ENCODE data around the gene OR2A42.
"Not testable (repeated sequence)": the region's sequence is repeated elsewhere in the genome, so short reads cannot be mapped to it uniquely, and the experiment has no call there.

Gene OR2A42, protein sequence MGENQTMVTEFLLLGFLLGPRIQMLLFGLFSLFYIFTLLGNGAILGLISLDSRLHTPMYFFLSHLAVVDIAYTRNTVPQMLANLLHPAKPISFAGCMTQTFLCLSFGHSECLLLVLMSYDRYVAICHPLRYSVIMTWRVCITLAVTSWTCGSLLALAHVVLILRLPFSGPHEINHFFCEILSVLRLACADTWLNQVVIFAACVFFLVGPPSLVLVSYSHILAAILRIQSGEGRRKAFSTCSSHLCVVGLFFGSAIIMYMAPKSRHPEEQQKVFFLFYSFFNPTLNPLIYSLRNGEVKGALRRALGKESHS

DNA sequence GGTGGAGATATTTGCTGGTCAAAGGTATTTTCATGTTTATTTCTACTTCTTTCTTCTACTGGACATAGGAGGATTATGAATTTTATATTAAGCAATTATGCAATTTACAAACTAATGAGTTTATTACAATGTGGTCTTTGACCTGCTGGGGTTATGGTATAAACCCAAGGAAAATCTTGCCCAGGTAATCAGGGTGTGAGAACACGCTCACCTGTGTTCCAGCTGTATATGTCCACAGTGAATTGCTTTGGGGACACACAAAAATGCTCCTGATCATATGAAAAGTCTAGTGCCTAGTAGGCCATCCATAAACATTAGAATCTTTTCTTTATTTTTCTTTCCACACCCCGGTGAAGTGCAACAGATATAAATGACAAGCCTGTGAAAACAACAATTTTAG lies at the start of gene OR2A42:
TSS of gene OR2A42 (minus strand) at position 241 of the 400 bp plus-strand sequence. CDS start 6,762 bp downstream, outside the sequence.
- H3K9ac ChIP-seq (ENCODE audit: low read length); H3K4me3 ChIP-seq (ENCODE audit: low read length); H3K36me3 ChIP-seq (ENCODE audit: control insufficient read depth, insufficient read depth, low read length, severe bottlenecking); DNase-seq (ENCODE audit: low read depth); H3K9me3 ChIP-seq (ENCODE audit: control insufficient read depth, low read length); H3K4me1 ChIP-seq (ENCODE audit: control insufficient read depth, insufficient read depth, low read length); H3K27me3 ChIP-seq (replicated peaks; ENCODE audit: control insufficient read depth, insufficient read depth, low read length): not testable (repeated sequence)

DNA sequence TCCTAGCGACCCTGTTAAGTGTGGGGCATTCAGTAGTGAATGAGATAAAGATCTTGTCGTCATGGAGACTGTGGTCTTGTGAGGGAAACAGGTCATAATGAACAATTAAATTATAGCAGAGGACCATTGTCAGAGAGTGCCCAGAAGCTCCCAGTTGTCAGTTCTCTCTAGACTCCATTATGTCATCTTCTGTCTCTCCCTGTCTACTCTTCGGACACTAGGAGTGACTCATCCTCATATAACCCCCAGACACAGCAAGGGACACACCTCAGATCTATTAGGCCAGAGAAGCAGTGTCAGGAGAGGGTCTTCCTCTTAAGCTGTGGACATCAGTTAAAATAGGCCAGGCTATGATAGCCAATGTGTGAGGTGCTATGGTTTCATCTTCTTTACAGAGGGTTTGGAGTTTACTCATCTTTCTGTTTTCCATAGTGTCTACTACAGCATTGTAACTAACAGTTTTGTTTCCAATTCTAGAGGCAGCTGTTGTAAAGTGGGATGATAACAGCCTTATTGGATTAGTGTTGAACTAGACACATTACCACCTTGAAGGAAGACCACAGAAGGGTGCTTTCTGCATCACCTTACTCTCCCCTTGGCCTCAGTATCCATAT lies 47.9 kb upstream of the OR2A42 start:
- H3K9me3 ChIP-seq (ENCODE audit: control insufficient read depth, low read length); H3K4me1 ChIP-seq (ENCODE audit: control insufficient read depth, insufficient read depth, low read length); H3K4me3 ChIP-seq (ENCODE audit: low read length); H3K36me3 ChIP-seq (ENCODE audit: control insufficient read depth, insufficient read depth, low read length, severe bottlenecking); H3K27me3 ChIP-seq (replicated peaks; ENCODE audit: control insufficient read depth, insufficient read depth, low read length); H3K9ac ChIP-seq (ENCODE audit: low read length); DNase-seq (ENCODE audit: low read depth): not testable (repeated sequence)

DNA sequence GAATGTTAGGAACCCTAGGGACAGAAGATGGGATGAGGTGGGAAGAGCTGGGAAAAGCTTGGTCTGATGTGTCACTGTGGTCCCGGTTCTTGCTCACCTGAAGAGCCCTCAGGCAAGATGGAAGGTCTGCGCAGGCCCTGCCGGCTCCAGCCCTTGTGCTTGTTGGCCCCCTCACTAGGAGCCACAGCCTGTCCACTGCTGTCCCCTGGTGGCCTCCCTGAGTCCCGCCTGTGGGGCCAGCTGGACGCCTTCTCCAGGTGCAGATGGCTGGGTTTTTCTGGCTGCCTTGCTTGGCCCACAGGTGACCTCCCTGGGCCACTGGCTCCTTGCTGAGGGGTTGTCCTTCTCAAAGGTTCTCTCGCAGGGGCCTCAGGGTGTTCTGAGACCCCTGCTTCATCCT lies 44.3 kb upstream of the OR2A42 start:
- not testable (repeated sequence) for H3K36me3 ChIP-seq (ENCODE audit: control insufficient read depth, insufficient read depth, low read length, severe bottlenecking); H3K4me1 ChIP-seq (ENCODE audit: control insufficient read depth, insufficient read depth, low read length); H3K27me3 ChIP-seq (replicated peaks; ENCODE audit: control insufficient read depth, insufficient read depth, low read length); H3K4me3 ChIP-seq (ENCODE audit: low read length); DNase-seq (ENCODE audit: low read depth); H3K9ac ChIP-seq (ENCODE audit: low read length); H3K9me3 ChIP-seq (ENCODE audit: control insufficient read depth, low read length)

DNA sequence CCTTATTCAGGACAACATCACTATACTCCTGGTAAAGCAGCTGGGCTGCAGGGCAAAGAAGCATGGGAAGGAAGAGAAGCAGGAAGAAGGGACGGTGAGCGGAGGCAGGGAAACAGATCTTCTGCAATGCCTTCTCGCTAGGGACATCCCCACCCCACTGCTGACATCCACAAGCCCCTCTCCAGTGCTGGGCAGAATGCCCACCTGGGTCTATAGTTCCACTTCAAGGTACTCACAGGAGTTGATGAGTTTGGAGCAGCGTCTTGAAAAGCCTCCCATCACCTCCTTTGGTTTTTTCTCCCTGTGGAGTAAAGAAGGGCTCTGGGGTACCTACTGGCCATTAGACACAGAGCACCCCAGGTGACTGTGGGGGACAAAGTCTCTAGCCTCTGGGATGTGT lies 43.1 kb upstream of the OR2A42 start:
- not testable (repeated sequence) for H3K9ac ChIP-seq (ENCODE audit: low read length); H3K4me1 ChIP-seq (ENCODE audit: control insufficient read depth, insufficient read depth, low read length); H3K9me3 ChIP-seq (ENCODE audit: control insufficient read depth, low read length); H3K36me3 ChIP-seq (ENCODE audit: control insufficient read depth, insufficient read depth, low read length, severe bottlenecking); H3K4me3 ChIP-seq (ENCODE audit: low read length); H3K27me3 ChIP-seq (replicated peaks; ENCODE audit: control insufficient read depth, insufficient read depth, low read length); DNase-seq (ENCODE audit: low read depth)

DNA sequence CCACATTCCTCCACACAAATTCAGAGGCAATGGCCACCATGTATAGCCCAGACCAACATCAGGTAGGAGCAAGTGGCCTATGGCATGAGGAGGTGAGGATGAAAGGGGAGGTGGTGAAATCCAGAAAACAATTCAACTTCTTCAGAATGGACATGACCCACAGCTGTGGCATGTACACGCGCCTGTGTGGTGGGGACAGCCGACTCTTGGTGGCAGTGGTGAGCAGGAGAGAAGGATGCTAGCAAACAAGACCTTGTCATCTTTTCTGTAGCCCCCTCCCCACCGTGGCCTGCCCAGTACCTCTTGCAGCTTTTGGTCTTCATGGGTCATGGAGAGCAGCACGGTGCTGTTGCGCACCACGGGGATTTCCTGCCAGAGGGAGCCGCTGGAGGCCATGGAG lies 42.6 kb upstream of the OR2A42 start:
- H3K9ac ChIP-seq (ENCODE audit: low read length); H3K27me3 ChIP-seq (replicated peaks; ENCODE audit: control insufficient read depth, insufficient read depth, low read length); DNase-seq (ENCODE audit: low read depth): not testable (repeated sequence)

DNA sequence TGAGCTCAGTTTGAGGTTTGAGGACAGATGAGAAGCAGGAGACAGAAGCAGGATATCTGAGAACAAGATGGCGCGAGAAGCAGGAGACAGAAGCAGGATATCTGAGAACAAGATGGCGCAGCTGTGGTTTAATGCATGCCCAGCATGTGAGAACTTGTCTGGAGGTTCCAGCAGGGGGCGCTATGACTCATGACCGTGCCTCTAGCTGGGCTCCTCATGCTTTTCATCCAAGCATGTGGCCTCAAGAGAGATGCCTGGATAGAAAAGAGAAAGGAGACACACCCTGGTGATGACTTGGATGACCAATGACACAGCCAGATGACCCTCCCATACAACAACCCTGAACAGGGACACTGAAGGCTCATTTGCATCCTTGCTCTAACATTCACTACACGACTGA lies 40.6 kb upstream of the OR2A42 start:
- not testable (repeated sequence) for H3K27me3 ChIP-seq (replicated peaks; ENCODE audit: control insufficient read depth, insufficient read depth, low read length); DNase-seq (ENCODE audit: low read depth); H3K36me3 ChIP-seq (ENCODE audit: control insufficient read depth, insufficient read depth, low read length, severe bottlenecking); H3K9me3 ChIP-seq (ENCODE audit: control insufficient read depth, low read length); H3K4me1 ChIP-seq (ENCODE audit: control insufficient read depth, insufficient read depth, low read length); H3K9ac ChIP-seq (ENCODE audit: low read length); H3K4me3 ChIP-seq (ENCODE audit: low read length)

More for the DNA sequence above, 42.6 kb upstream of the OR2A42 start:
- H3K4me1 ChIP-seq (ENCODE audit: control insufficient read depth, insufficient read depth, low read length); H3K36me3 ChIP-seq (ENCODE audit: control insufficient read depth, insufficient read depth, low read length, severe bottlenecking); H3K4me3 ChIP-seq (ENCODE audit: low read length); H3K9me3 ChIP-seq (ENCODE audit: control insufficient read depth, low read length): not testable (repeated sequence)

DNA sequence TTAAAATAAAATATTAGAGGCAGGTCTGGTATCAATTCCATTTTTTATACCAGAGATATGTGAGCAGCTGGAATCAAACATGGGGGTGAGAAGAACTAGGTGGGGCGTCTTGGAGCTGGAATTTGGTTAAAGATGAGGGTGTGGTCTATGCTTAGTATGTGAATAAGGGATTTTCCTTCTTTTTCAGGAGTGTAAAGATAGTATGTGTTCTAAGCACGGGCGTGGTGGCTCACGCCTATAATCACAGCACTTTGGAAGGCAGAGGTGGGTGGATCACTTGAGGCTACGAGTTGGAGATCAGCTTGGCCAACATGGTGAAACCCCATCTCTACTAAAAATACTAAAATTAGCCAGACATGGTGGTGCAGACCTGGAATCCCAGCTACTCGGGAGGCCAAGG lies 35.9 kb upstream of the OR2A42 start:
- not testable (repeated sequence) for H3K36me3 ChIP-seq (ENCODE audit: control insufficient read depth, insufficient read depth, low read length, severe bottlenecking); H3K9ac ChIP-seq (ENCODE audit: low read length); H3K4me3 ChIP-seq (ENCODE audit: low read length); DNase-seq (ENCODE audit: low read depth); H3K4me1 ChIP-seq (ENCODE audit: control insufficient read depth, insufficient read depth, low read length); H3K9me3 ChIP-seq (ENCODE audit: control insufficient read depth, low read length); H3K27me3 ChIP-seq (replicated peaks; ENCODE audit: control insufficient read depth, insufficient read depth, low read length)

DNA sequence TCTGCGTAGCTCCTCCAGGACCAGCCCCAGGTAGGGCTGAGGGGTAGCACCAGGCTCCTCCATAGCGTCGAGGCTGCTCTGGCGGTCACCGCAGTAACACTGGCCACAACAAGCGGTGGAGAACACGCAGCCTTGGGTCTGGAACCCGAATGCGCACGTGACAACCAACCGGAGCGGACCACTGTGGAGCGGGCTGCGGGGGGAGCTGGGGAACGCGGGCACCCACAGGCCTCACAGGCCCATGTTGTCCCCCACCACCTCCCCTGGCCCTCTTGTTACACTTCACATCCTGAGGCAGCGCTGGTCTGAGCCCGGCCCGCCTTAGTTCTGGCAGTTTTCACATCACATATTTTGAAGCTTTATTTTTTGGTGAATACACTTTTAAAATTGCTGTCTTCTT lies 29.8 kb upstream of the OR2A42 start, which contains the start of gene CTAGE8:
TSS of gene CTAGE8 (minus strand) at position 101 of the 400 bp plus-strand sequence. CDS start at position 63, 38 bp downstream.
- H3K9ac ChIP-seq (ENCODE audit: low read length); DNase-seq (ENCODE audit: low read depth); H3K4me1 ChIP-seq (ENCODE audit: control insufficient read depth, insufficient read depth, low read length); H3K36me3 ChIP-seq (ENCODE audit: control insufficient read depth, insufficient read depth, low read length, severe bottlenecking); H3K4me3 ChIP-seq (ENCODE audit: low read length); H3K9me3 ChIP-seq (ENCODE audit: control insufficient read depth, low read length); H3K27me3 ChIP-seq (replicated peaks; ENCODE audit: control insufficient read depth, insufficient read depth, low read length): not testable (repeated sequence)

DNA sequence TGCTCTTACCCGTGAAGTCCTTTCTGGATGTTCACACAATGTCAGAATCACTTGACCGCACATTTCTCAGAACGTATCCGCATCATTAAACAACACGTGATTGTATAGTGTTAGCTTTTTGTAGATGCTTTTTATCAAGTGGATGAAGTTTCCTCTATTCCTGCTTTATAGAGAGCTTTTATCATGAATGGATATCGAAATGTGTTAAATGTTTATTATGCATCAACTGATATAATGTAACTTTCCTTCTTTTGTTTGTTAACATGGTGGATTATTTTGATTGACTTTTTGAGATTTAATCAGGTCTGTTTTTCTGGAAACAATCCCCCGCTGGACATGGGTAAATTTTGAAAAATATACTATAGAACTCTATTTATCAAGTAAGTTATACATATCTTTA lies 25.3 kb upstream of the OR2A42 start, which contains the start of gene OR2A7:
TSS of gene OR2A7 (minus strand) at position 101 of the 400 bp plus-strand sequence. CDS start 5,164 bp downstream, outside the sequence.
- not testable (repeated sequence) for H3K4me3 ChIP-seq (ENCODE audit: low read length); H3K36me3 ChIP-seq (ENCODE audit: control insufficient read depth, insufficient read depth, low read length, severe bottlenecking); DNase-seq (ENCODE audit: low read depth); H3K4me1 ChIP-seq (ENCODE audit: control insufficient read depth, insufficient read depth, low read length); H3K9me3 ChIP-seq (ENCODE audit: control insufficient read depth, low read length); H3K27me3 ChIP-seq (replicated peaks; ENCODE audit: control insufficient read depth, insufficient read depth, low read length); H3K9ac ChIP-seq (ENCODE audit: low read length)

DNA sequence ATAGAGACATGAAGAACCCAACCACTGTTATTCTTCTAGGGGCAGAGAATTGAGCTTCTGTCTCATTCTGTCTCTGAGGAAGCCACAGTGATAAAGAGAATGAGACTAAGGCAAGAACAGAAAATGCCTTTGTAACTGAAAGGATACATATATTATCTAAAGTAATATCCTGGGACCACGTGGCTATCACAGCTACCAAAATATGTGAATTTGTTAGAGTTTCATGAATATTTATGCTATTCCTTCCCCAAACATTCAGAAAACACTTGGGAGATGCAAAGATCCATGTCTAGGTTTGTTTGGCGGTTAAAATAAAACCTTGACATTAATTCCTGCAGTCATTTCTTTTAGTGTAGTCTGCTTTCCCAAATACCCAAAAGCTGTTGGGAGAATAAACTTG lies 22.7 kb upstream of the OR2A42 start:
- H3K4me3 ChIP-seq (ENCODE audit: low read length); H3K9me3 ChIP-seq (ENCODE audit: control insufficient read depth, low read length); H3K27me3 ChIP-seq (replicated peaks; ENCODE audit: control insufficient read depth, insufficient read depth, low read length); H3K4me1 ChIP-seq (ENCODE audit: control insufficient read depth, insufficient read depth, low read length); DNase-seq (ENCODE audit: low read depth); H3K36me3 ChIP-seq (ENCODE audit: control insufficient read depth, insufficient read depth, low read length, severe bottlenecking); H3K9ac ChIP-seq (ENCODE audit: low read length): not testable (repeated sequence)

DNA sequence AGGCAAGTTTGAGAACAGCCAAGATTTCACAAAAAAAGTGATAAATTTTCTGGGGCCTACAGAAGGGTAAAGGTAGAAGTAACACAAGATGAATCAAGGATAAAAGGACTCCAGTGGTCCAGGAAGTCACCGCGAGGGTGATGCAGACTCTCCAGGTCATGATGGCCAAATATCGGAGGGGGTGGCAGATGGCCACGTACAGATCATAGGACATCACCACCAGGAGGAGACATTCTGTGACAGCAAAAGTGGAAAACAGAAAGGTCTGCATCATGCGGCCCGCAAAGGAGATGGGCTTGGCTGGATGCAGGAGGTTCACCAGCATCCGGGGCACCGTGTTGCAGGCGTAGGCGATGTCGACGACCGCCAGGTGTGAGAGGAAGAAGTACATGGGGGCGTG lies 19.7 kb upstream of the OR2A42 start:
- H3K9ac ChIP-seq (ENCODE audit: low read length); DNase-seq (ENCODE audit: low read depth); H3K9me3 ChIP-seq (ENCODE audit: control insufficient read depth, low read length); H3K36me3 ChIP-seq (ENCODE audit: control insufficient read depth, insufficient read depth, low read length, severe bottlenecking); H3K4me3 ChIP-seq (ENCODE audit: low read length); H3K4me1 ChIP-seq (ENCODE audit: control insufficient read depth, insufficient read depth, low read length); H3K27me3 ChIP-seq (replicated peaks; ENCODE audit: control insufficient read depth, insufficient read depth, low read length): not testable (repeated sequence)

Measured in adipocyte (in vitro differentiated cells).